Gastroesophageal sphincter (tissue), 3 donors: Measurements from ENCODE around the gene DIP2C.

Experiments
- POLR2A ChIP-seq, 2 donors: fragments of 450-650 bp; IDR thresholded peaks; one replicate each; pipeline ENCODE4 v1.6.1; 2017; ENCODE audit warnings: antibody characterized with exemption in 2 of 2, mild to moderate bottlenecking in 2 of 2, moderate library complexity in 1 of 2
- TF ChIP-seq, protein P1 (sequence below), 4 experiments: fragments of 200-600 bp in 2 of 4; fragments of 450-650 bp in 2 of 4; sonication (generic) in 1 of 4; IDR thresholded peaks; one replicate each; pipeline ENCODE4 v1.5.1; 2017 to 2019; ENCODE audit warnings: antibody characterized with exemption in 4 of 4, mild to moderate bottlenecking in 2 of 4, moderate library complexity in 2 of 4

- TF ChIP-seq, protein P1, sequence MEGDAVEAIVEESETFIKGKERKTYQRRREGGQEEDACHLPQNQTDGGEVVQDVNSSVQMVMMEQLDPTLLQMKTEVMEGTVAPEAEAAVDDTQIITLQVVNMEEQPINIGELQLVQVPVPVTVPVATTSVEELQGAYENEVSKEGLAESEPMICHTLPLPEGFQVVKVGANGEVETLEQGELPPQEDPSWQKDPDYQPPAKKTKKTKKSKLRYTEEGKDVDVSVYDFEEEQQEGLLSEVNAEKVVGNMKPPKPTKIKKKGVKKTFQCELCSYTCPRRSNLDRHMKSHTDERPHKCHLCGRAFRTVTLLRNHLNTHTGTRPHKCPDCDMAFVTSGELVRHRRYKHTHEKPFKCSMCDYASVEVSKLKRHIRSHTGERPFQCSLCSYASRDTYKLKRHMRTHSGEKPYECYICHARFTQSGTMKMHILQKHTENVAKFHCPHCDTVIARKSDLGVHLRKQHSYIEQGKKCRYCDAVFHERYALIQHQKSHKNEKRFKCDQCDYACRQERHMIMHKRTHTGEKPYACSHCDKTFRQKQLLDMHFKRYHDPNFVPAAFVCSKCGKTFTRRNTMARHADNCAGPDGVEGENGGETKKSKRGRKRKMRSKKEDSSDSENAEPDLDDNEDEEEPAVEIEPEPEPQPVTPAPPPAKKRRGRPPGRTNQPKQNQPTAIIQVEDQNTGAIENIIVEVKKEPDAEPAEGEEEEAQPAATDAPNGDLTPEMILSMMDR (IDR thresholded peaks at IDR 0.05), result no peak
- no peak for TF ChIP-seq POLR2A (IDR thresholded peaks at IDR 0.05)
These were observed 308.1 kb downstream of the DIP2C start for GRCh38 chr10:381346-381745.
